ENCODE results near the gene MMP3.

The MMP3 gene

DNA sequence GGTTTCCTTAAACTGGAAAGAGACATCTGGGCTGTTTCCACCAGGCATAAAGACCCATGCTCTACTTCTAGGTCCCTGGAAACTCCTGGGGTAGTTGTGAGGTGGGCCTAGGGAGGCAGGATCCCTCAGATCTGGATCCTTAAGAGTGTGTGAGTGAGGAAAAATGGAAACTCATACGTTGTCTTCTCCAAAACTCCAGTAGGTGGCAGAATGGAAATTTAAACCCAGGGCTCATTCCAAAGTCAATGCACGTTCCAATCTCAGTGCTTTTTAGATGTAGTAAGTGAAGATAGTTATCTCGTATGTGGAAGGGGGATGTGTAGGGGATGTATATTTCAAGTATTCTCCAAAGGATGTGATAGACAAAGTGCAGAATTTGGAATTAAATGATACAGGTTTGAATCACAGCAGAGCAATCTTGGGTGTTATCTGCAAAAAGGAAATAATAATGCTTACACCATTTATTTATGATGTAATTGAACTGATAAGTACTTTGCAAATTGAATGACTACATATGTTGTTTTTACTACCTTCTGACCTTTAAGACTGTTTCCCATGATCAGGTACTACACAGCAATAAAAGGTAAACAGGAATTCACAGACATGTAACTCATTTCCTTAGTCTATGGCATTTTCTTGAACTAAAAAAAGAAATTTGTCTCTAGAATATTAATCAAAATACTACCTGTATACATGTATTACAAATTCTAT, 32.3 kb downstream of the MMP3 start:
- no peak for ATAC-seq
- H3K27me3 Mint-ChIP-seq = peaks cover 27% of the 10 kb centered on the region
- no peak overlapping the region for H3K4me3 Mint-ChIP-seq
- peaks cover 9% of the 10 kb centered on the region for H3K9me3 Mint-ChIP-seq
- H3K27ac Mint-ChIP-seq = no peak overlapping the region
- no peaks in the 10 kb centered on the region for H3K36me3 Mint-ChIP-seq
- no peaks in the 10 kb centered on the region for H3K4me1 Mint-ChIP-seq

DNA sequence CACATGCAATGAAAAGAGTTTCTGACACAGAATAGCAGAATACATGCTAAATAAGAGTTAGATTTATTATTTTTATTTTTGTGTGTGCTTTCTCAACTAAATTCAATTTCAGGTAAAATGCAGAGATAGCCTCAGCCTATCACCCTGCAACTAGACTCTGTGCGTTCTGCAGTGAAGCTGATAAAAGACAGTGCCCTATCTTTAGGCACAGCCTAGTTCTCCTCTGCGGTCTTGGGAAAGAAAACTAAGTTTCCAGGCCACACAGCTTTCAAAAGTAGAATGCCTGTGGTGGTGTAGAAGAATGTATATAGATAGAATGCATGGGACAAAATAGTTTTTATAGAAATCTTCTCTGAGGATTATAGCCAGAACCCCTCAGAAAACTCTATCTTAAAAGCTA, 33.4 kb downstream of the MMP3 start:
- Mint-ChIP-seq H3K27ac (no peak overlapping the region), H3K9me3 (peaks cover 5% of the 10 kb centered on the region), H3K27me3 (peaks cover 35% of the 10 kb centered on the region), H3K4me1 (no peaks in the 10 kb centered on the region), H3K36me3 (no peaks in the 10 kb centered on the region), H3K4me3 (no peak overlapping the region)
- ATAC-seq = no peak

DNA sequence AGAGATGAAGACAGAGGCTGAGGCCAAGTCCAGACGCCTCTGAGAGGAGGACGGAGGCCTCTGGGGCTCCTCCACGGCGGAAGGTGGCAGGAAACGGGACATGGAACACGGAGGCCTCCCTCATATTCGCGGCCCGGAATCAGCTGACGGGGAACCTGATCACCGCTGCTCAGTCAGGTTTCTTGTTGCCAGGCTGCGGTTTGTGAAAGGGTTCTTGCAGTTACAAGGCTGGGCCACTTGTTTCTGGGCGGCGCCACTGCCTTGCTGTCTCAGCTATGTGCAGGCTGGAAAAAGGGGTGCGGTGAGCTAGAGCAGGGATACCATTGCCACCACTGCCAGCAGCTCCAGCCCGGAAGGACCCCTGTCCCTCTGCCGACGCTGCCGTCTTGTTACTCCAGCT, 35.5 kb downstream of the MMP3 start:
- no peak overlapping the region for H3K4me3 Mint-ChIP-seq
- no peak for ATAC-seq
- H3K9me3 Mint-ChIP-seq = no peaks in the 10 kb centered on the region
- H3K27me3 Mint-ChIP-seq = peaks cover 47% of the 10 kb centered on the region
- H3K36me3 Mint-ChIP-seq = no peaks in the 10 kb centered on the region
- no peak overlapping the region for H3K27ac Mint-ChIP-seq
- no peaks in the 10 kb centered on the region for H3K4me1 Mint-ChIP-seq

DNA sequence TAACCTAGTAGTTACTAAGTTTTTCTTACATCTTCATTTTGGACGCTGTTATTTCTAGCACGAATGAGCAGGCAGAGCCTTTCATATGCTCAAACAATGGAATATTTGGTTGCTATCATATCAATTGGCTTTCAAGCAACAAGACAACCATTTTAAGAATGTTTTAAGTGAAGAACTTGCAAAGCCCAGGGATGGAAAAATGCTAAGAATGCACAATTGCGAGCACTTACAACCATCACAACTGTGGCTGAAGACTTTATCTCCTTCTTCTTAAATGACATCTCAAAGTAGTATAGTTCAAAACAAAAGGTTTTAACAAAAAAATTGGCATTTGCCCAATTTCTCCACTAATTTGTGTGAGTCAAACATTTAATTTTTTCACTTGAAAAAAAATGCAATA, 37.1 kb downstream of the MMP3 start:
- ATAC-seq = no peak
- H3K9me3 Mint-ChIP-seq = no peaks in the 10 kb centered on the region
- H3K36me3 Mint-ChIP-seq = no peaks in the 10 kb centered on the region
- H3K4me3 Mint-ChIP-seq = no peak overlapping the region
- no peak overlapping the region for H3K27ac Mint-ChIP-seq
- H3K27me3 Mint-ChIP-seq = peaks cover 47% of the 10 kb centered on the region
- no peaks in the 10 kb centered on the region for H3K4me1 Mint-ChIP-seq

DNA sequence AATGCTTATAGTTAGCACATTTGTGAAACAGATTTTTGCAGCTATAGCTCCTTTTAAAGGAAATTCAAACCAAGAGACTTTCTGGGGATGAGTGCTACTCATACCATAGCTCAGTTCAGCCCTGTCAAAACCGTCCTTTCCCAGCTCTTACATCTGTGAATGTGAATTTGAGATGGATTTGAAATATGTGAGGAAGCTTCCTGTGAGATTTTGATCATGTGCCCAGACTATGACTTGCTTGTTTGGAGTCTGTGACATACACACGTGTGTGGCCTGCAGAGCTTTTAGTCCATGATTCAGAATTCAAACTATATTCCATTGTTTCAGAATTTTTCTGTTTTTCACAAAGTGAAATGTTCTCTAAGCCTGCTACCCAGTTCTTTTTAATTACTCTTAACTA, 41.1 kb downstream of the MMP3 start:
- ATAC-seq = no peak
- Mint-ChIP-seq H3K27me3 (peaks cover 34% of the 10 kb centered on the region), H3K4me3 (no peak overlapping the region), H3K4me1 (no peaks in the 10 kb centered on the region), H3K36me3 (no peaks in the 10 kb centered on the region), H3K27ac (no peak overlapping the region), H3K9me3 (no peaks in the 10 kb centered on the region)

DNA sequence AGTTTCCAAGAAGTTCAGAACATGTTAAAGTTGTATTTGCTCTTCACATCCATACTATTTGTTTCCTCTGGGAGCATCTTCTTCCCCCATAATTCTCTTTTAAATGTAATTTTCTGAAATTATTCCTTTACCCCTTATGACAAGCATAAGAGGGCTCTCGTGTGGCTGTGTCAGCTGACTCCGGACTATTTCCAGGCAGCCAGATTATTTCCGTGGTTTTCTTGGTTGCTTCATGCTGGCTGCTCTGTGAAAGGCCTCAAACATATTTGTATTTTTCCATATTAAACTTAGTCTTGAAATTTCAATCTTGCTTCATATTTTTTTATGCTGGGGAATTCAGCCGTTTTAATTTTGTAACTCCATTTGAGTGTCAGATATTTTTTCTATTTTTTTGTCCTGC, 42.6 kb downstream of the MMP3 start:
- H3K36me3 Mint-ChIP-seq = no peaks in the 10 kb centered on the region
- ATAC-seq = no peak
- H3K27me3 Mint-ChIP-seq = peaks cover 25% of the 10 kb centered on the region
- H3K4me1 Mint-ChIP-seq = no peaks in the 10 kb centered on the region
- H3K4me3 Mint-ChIP-seq = no peak overlapping the region
- H3K27ac Mint-ChIP-seq = no peak overlapping the region
- H3K9me3 Mint-ChIP-seq = no peaks in the 10 kb centered on the region

DNA sequence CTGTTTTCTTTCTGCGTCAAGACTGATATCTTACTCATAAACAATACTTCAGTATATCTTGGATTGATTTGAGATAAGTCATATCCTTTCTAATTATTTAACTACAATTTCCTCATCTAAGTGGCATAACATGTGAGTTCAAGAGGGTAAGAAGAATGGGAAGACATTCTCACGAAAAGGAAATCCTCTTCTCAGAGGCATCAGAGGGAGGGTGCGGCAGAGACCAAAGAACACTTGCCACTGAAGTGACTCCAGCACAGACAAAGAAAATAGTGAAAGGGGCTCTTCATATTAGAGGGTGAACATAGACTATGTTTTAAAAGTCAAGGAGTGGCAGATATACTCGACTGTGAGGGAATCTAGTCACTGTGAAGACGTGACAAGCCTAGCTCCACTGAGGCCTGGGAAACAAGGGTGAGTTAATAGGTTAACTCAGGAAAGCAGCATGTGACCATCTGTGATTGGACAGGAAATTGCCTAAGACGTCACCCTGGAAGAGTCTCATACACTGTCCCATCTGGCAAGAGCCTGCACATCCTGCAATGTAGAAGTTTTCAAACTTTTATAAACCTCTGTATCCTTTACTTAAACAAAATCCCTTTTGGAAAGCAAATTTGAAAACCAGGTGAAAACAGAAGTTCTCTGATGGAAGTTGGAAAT, 43.6 kb downstream of the MMP3 start:
- Mint-ChIP-seq H3K9me3 (no peaks in the 10 kb centered on the region), H3K27me3 (peaks cover 20% of the 10 kb centered on the region), H3K4me1 (no peaks in the 10 kb centered on the region), H3K4me3 (no peak overlapping the region), H3K36me3 (no peaks in the 10 kb centered on the region), H3K27ac (no peak overlapping the region)
- ATAC-seq = no peak

DNA sequence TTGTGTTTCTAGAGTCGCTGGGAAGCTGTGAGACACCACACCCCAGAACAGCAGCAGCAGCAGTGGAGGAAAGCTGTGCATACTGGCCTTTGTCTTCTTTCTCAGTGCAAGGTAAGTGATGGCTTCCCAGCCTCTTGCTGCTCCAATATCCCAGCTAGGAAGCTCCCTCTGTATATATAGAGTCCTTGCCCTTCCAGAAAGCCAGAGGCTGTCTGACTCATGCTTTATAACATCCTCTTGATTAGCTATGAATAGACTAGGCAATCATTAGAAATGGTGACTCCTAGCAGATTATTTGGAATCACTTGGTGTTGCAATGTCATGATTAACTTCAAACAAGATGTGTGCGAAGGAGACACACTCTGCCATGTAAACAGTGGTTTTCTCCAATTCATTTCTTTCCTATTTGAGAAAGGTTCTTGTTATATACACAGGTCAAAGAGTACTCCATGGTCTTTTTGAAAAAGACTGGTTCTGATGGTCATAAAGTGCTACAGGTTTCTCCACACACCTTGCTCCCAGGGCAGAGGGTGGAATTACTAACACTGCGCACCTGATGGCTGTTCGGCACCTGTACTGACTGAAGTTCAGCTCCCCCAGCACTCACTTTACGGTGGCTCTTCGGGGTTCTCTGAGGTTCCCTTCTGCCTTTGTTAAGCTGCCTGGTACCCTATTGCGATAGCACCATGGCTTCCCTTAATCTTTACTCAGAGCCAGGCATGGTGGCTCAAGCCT, 45.2 kb downstream of the MMP3 start, which contains the start of gene MMP1:
TSS of gene MMP1 (minus strand) at position 149 of the 735 bp plus-strand sequence. CDS start at position 81, 68 bp downstream.
- ATAC-seq = peak; percentile 13
- Mint-ChIP-seq H3K9me3 (no peaks in the 10 kb centered on the region), H3K27me3 (peaks cover 8% of the 10 kb centered on the region), H3K36me3 (no peaks in the 10 kb centered on the region), H3K4me1 (no peaks in the 10 kb centered on the region), H3K4me3 (no peak within 1 kb of the TSS), H3K27ac (no peak within 1 kb of the TSS)

DNA sequence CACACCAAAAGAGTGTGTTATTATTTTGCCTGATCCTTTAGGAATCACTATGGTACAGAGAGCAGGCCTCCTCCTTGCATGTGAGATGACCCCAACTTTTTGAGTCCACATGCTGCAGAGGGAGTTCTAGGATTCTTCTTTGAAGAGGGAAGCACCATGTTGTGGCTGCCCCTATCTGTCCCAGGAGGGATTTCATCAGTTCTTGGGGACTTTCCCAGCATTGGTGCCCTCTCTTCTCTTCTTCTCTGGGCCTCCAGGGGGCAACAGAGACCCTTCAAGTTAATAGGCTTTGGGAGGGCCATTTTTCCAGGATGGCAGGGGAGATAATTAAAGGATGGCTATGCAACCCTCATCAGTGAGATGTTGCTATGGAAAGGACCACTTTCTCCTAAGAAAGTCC, 49.0 kb downstream of the MMP3 start:
- no peaks in the 10 kb centered on the region for H3K4me1 Mint-ChIP-seq
- H3K27ac Mint-ChIP-seq = no peak overlapping the region
- H3K27me3 Mint-ChIP-seq = peaks cover 2% of the 10 kb centered on the region
- H3K4me3 Mint-ChIP-seq = no peak overlapping the region
- H3K9me3 Mint-ChIP-seq = no peaks in the 10 kb centered on the region
- peak; percentile 62 for ATAC-seq
- H3K36me3 Mint-ChIP-seq = no peaks in the 10 kb centered on the region

DNA sequence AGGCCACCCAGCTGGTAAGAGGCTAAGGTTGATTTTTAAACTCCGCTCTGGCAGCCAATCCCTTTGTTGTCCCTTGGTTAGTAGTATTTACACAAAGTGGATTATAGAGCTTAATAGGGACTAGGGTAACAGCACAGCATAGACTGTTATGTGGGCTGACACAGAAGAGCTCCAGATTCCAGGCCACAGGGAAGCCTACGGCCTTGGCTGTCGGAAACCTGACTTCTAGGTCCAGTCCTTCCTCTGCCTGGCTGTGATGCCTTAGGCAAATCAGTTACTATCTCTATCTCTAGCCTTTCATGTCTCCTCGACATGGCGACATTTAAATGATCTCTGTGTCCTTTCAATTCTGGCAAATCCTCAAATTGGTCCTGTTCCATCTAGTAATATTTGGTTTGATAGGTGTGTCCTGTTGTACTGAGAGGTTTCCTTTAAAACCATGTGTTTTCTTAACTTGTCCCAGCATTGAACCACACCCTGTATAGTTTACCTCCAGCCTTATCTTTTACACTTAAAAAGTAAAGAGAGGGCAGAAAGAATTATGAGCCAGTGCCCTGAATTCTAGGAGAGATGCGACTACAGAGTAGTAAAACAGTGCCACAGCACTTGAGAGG, 49.6 kb downstream of the MMP3 start:
- ATAC-seq = no peak
- Mint-ChIP-seq H3K27me3 (no peaks in the 10 kb centered on the region), H3K27ac (no peak overlapping the region), H3K4me3 (no peak overlapping the region), H3K4me1 (no peaks in the 10 kb centered on the region), H3K9me3 (no peaks in the 10 kb centered on the region), H3K36me3 (no peaks in the 10 kb centered on the region)

DNA sequence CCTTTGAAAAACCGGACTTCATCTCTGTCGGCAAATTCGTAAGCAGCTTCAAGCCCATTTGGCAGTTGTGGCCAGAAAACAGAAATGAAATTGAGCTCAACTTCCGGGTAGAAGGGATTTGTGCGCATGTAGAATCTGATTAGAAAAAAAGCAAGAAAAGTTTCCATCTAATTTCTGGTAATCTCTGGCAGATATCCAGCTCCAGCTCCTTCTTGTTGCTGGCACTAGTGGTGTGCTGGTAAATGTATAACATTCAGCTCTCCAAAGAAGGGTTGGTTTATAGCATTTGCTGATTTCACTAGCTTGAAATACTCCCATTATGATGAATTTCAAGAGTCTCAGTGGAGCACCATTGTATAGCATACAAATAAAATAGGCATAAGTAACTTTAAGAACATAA, 50.8 kb downstream of the MMP3 start:
- H3K36me3 Mint-ChIP-seq = no peaks in the 10 kb centered on the region
- H3K27ac Mint-ChIP-seq = no peak overlapping the region
- H3K27me3 Mint-ChIP-seq = no peaks in the 10 kb centered on the region
- H3K9me3 Mint-ChIP-seq = no peaks in the 10 kb centered on the region
- no peak overlapping the region for H3K4me3 Mint-ChIP-seq
- H3K4me1 Mint-ChIP-seq = no peaks in the 10 kb centered on the region
- no peak for ATAC-seq

DNA sequence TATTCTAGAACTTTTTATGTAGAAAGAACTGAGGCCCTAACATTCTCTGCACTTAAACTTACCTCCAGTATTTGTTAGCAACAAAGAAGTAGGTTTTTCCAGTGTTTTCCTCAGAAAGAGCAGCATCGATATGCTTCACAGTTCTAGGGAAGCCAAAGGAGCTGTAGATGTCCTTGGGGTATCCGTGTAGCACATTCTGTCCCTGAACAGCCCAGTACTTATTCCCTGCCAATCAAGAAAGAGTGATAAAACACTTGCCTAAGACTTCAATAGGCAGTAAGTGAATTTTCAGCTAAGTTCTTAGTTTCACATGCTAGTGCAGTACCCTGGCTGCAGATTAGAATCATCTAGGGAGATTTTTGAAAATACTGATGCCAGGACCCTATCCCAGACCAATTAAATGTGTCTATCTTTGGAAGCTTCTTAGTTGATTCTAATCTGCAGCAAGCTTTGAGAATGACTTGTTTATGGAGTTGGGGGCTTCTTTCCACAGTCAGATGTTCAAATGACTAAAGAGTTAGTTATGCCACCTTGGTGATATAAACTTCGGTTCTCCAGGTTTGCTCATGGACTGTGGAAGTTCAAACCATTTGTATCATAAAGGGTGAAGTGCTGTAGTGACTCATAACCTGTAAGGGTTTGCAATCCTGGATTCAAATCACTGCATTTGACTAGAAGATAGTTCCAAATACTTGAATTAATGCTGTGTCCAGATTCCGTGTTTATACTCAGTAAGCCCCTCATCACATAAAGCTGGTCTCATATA, 52.0 kb downstream of the MMP3 start:
- Mint-ChIP-seq H3K27me3 (no peaks in the 10 kb centered on the region), H3K36me3 (no peaks in the 10 kb centered on the region), H3K9me3 (no peaks in the 10 kb centered on the region), H3K4me3 (no peak overlapping the region), H3K27ac (no peak overlapping the region), H3K4me1 (no peaks in the 10 kb centered on the region)
- no peak for ATAC-seq

DNA sequence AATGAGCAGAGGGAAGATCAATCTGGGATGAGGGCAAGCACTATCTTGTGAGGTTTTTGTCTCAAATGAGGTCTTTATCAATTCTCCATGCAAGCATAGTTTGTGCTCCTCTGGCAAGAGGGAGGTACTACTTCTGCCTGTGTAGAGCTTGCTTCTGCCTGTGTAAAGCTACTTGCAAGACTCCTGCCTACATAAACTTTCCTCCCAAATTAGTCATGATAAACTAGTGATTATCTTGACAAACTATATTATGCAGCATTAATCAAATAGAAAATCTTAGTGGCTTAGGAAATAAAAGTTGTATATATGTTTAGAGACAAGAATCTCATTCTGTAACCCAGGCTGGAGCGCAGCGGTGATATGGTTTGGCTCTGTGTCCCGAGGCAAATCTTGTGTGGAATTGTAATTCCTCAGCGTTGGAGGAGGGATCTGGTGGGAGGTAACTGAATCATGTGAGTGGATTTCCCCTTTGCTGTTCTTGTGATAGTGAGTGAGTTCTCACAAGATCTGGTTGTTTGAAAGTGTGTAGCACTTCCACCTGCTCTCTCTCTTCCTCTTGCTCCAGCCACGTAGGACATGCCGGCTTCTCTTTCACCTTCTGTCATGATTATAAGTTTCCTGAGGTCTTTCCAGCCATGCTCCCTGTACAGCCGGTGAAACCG, 54.9 kb downstream of the MMP3 start:
- no peak for ATAC-seq

More for the DNA sequence above, 54.9 kb downstream of the MMP3 start:
- H3K27me3 Mint-ChIP-seq = no peaks in the 10 kb centered on the region
- H3K4me3 Mint-ChIP-seq = no peak overlapping the region
- no peaks in the 10 kb centered on the region for H3K36me3 Mint-ChIP-seq
- H3K9me3 Mint-ChIP-seq = no peaks in the 10 kb centered on the region
- no peak overlapping the region for H3K27ac Mint-ChIP-seq
- H3K4me1 Mint-ChIP-seq = no peaks in the 10 kb centered on the region
